Calu3 (cell line): ENCODE measurements around the gene RANBP17. TPM values are rescaled to one million over a fixed set of nuclear protein-coding genes. Genes with fewer than 3 reads are reported as not detected.

Experiments
- BruUV-seq: library from RNA; stranded (reverse); fragments of 400-500 nt; replicated peaks from 2 replicates; lab custom pipeline; 2021; lab: Mats Ljungman, UMichigan
- CTCF ChIA-PET: fragments of 300-600 bp; sonication (Branson Sonifier 250); formaldehyde crosslinking; loops from one replicate; lab custom pipeline; 2022; ENCODE audit warnings: antibody characterized with exemption; lab: Charles Lee
- DNase-seq: peaks from one replicate; pipeline ENCODE4 v3.0.0; 2022
- H3K27ac Mint-ChIP-seq: one replicate; pipeline ENCODE4 v1.8.0; 2022; ENCODE audit warnings: mixed read lengths; ENCODE audit not compliant: unreplicated experiment
- H3K27me3 Mint-ChIP-seq: one replicate; pipeline ENCODE4 v1.8.0; 2022; ENCODE audit warnings: mixed read lengths; ENCODE audit not compliant: unreplicated experiment
- H3K36me3 Mint-ChIP-seq: one replicate; pipeline ENCODE4 v1.8.0; 2022; ENCODE audit warnings: mild to moderate bottlenecking, moderate library complexity, mixed read lengths; ENCODE audit not compliant: insufficient read depth, unreplicated experiment
- H3K4me1 Mint-ChIP-seq: one replicate; pipeline ENCODE4 v1.8.0; 2022; ENCODE audit warnings: mild to moderate bottlenecking, low read depth, mixed read lengths; ENCODE audit not compliant: unreplicated experiment
- H3K4me3 Mint-ChIP-seq: one replicate; pipeline ENCODE4 v1.8.0; 2022; ENCODE audit warnings: mild to moderate bottlenecking, low read depth, moderate library complexity, mixed read lengths; ENCODE audit not compliant: unreplicated experiment
- H3K9me3 Mint-ChIP-seq: one replicate; pipeline ENCODE4 v1.8.0; 2022; ENCODE audit warnings: low read depth, mixed read lengths; ENCODE audit not compliant: unreplicated experiment
- intact Hi-C: fragments of 100-400 bp; cut with micrococcal nuclease; formaldehyde crosslinking; loops from one replicate; pipeline ENCODE4 v1.10.0; 2022; ENCODE audit not compliant: unreplicated experiment
- total RNA-seq: library from RNA; stranded (reverse); gene quantifications from 2 replicates; pipeline ENCODE4 v1.2.3, GENCODE V29; 2022
- TF ChIP-seq, protein P1 (sequence below): fragments of 200-600 bp; IDR thresholded peaks from one replicate; pipeline ENCODE4 v1.8.0; 2022; ENCODE audit warnings: antibody characterized with exemption; ENCODE audit not compliant: unreplicated experiment

Gene RANBP17
- total RNA-seq, 1 experiment from 2014 or later: 117 TPM

DNA sequence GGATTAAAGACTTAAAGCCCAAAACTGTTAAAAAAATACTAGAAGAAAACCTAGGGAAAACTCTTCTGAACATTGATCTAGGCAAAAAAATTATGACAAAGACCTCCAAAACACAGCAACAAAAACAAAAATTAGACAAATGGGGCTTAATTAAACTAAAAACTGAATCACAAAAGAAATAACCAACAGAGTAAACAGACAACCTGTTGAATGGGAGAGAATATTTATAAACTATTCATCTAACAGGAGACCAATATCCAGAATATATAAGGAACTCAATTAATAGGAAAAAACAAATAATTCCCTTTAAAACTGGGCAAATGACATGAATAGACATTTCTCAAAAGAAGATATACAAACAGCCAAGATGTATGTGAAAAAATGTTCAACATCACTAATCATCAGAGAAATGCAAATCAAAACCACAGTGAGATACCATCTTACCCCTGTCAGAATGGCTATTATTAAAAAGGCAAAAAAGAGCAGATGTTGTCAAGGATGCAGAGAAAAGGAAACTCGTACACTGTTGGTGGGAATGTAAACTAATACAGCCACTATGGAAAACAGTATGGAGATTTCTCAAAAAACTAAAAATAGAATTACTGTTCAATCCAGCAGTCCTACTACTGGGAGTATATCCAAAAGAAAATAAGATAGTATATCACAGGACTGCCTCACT, 397.1 kb downstream of the RANBP17 start:
- Mint-ChIP-seq H3K27ac (no peak overlapping the region), H3K9me3 (no peaks in the 10 kb centered on the region), H3K27me3 (no peaks in the 10 kb centered on the region), H3K36me3 (no peaks in the 10 kb centered on the region), H3K4me3 (no peak overlapping the region), H3K4me1 (peaks cover 16% of the 10 kb centered on the region)
- BruUV-seq: no TSS peak
- CTCF ChIA-PET: no interaction called here
- DNase-seq: no peak
- TF ChIP-seq, protein P1, sequence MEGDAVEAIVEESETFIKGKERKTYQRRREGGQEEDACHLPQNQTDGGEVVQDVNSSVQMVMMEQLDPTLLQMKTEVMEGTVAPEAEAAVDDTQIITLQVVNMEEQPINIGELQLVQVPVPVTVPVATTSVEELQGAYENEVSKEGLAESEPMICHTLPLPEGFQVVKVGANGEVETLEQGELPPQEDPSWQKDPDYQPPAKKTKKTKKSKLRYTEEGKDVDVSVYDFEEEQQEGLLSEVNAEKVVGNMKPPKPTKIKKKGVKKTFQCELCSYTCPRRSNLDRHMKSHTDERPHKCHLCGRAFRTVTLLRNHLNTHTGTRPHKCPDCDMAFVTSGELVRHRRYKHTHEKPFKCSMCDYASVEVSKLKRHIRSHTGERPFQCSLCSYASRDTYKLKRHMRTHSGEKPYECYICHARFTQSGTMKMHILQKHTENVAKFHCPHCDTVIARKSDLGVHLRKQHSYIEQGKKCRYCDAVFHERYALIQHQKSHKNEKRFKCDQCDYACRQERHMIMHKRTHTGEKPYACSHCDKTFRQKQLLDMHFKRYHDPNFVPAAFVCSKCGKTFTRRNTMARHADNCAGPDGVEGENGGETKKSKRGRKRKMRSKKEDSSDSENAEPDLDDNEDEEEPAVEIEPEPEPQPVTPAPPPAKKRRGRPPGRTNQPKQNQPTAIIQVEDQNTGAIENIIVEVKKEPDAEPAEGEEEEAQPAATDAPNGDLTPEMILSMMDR: no peak
- intact Hi-C loops: no loop called here

GRCh38 chr5:171261361-171261760, 399.5 kb downstream of the RANBP17 start:
- CTCF ChIA-PET: no interaction called here
- TF ChIP-seq, protein P1: no peak
- BruUV-seq: no TSS peak

DNA sequence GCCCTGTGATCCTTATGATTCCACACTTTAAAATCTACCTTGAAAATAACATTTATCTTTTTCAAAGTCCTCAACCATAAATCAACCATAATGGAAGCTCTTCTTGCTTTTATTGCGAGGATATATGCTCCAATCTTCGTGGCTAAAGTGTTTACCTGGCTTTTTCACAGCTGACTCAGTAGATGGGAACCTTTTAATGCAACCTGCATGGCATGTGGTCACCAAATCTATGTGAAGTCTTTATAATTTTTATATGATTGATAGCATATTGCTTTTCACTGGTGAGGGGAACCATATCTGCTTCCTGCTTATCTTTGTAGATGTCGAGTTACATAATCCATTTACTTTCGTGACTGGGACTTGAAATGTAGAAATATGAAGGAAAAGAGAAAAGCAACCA, 400.1 kb downstream of the RANBP17 start:
- no peak for DNase-seq
- Mint-ChIP-seq H3K4me3 (no peak overlapping the region), H3K36me3 (peaks cover under 1% of the 10 kb centered on the region), H3K9me3 (no peaks in the 10 kb centered on the region), H3K27me3 (no peaks in the 10 kb centered on the region), H3K4me1 (peaks cover 16% of the 10 kb centered on the region), H3K27ac (no peak overlapping the region)
- TF ChIP-seq, protein P1: no peak
- intact Hi-C loops: no loop called here
- no TSS peak for BruUV-seq
- CTCF ChIA-PET: interaction anchor here (0.8 kb wide), 1 partner anchor 13 kb away, joined by 3 read pairs; no protein-coding TSS in a partner anchor

More at GRCh38 chr5:171261361-171261760, 399.5 kb downstream of the RANBP17 start:
- no peak for DNase-seq
- Mint-ChIP-seq H3K27ac (no peak overlapping the region), H3K4me1 (peaks cover 16% of the 10 kb centered on the region), H3K4me3 (no peak overlapping the region), H3K36me3 (no peaks in the 10 kb centered on the region), H3K27me3 (no peaks in the 10 kb centered on the region), H3K9me3 (no peaks in the 10 kb centered on the region)
- intact Hi-C loops: no loop called here

GRCh38 chr5:171263181-171263580, 401.4 kb downstream of the RANBP17 start:
- Mint-ChIP-seq H3K4me1 (peaks cover 24% of the 10 kb centered on the region), H3K9me3 (no peaks in the 10 kb centered on the region), H3K27me3 (no peaks in the 10 kb centered on the region), H3K4me3 (no peak overlapping the region), H3K27ac (no peak overlapping the region), H3K36me3 (peaks cover 6% of the 10 kb centered on the region)
- no peak for DNase-seq
- CTCF ChIA-PET: no interaction called here
- no TSS peak for BruUV-seq
- intact Hi-C loops: no loop called here
- TF ChIP-seq, protein P1: no peak
